Body of pancreas (tissue), 4 donors: Measurements from ENCODE around the gene LDAH.

Experiments used
- CTCF ChIP-seq, 7 experiments: fragments of 450-650 bp in 4 of 7; fragments of 200-600 bp in 3 of 7; sonication (generic) in 3 of 7; IDR thresholded peaks; one replicate each; pipeline ENCODE4 v1.5.1; 2016 to 2019; ENCODE audit warnings: antibody characterized with exemption in 7 of 7
- POLR2A ChIP-seq, 3 donors: fragments of 450-650 bp; IDR thresholded peaks; one replicate each; pipeline ENCODE4 v1.6.1; 2016; ENCODE audit warnings: antibody characterized with exemption in 3 of 3, mild to moderate bottlenecking in 2 of 3

- TF ChIP-seq CTCF (IDR thresholded peaks at IDR 0.05): no peak
- no peak for TF ChIP-seq POLR2A (IDR thresholded peaks at IDR 0.05)
Measured at GRCh38 chr2:20645761-20646160, 177.1 kb downstream of the LDAH start.
